Endothelial cell (in vitro differentiated cells): ENCODE results near the gene ABHD1. TPM values are rescaled to one million over a fixed set of nuclear protein-coding genes. Genes with fewer than 3 reads are reported as not detected.

Source experiments
- DNase-seq: peaks from one replicate; pipeline ENCODE4 v3.0.0; 2021; ENCODE audit warnings: low spot score
- H3K27ac Mint-ChIP-seq: one replicate; pipeline ENCODE4 v1.8.0; 2021; ENCODE audit warnings: mixed read lengths, inconsistent platforms; ENCODE audit not compliant: unreplicated experiment
- H3K27me3 Mint-ChIP-seq: one replicate; pipeline ENCODE4 v1.8.0; 2021; ENCODE audit warnings: mild to moderate bottlenecking, moderate library complexity, mixed read lengths, inconsistent platforms; ENCODE audit not compliant: unreplicated experiment
- H3K36me3 Mint-ChIP-seq: one replicate; pipeline ENCODE4 v1.8.0; 2021; ENCODE audit warnings: mild to moderate bottlenecking, low read depth, mixed read lengths, inconsistent platforms; ENCODE audit not compliant: unreplicated experiment
- H3K4me1 Mint-ChIP-seq: one replicate; pipeline ENCODE4 v1.8.0; 2021; ENCODE audit warnings: mild to moderate bottlenecking, mixed read lengths, inconsistent platforms; ENCODE audit not compliant: unreplicated experiment
- H3K4me3 Mint-ChIP-seq: one replicate; pipeline ENCODE4 v1.8.0; 2021; ENCODE audit warnings: mild to moderate bottlenecking, mixed read lengths, inconsistent platforms; ENCODE audit not compliant: unreplicated experiment
- H3K9me3 Mint-ChIP-seq: one replicate; pipeline ENCODE4 v1.8.0; 2021; ENCODE audit warnings: mixed read lengths, inconsistent platforms; ENCODE audit not compliant: unreplicated experiment
- CTCF ChIP-seq: fragments of 200-600 bp; sonication (generic); IDR thresholded peaks from one replicate; pipeline ENCODE4 v1.5.0; 2021; ENCODE audit warnings: antibody characterized with exemption; ENCODE audit not compliant: unreplicated experiment
- total RNA-seq: library from RNA; stranded (reverse); fragmentation: NEBNext Ultra II Directional; extraction: Animal tissue kit (Norgen Biotek cat#: 25700); gene quantifications from one replicate; pipeline ENCODE4 v1.2.1, GENCODE V29; 2021; ENCODE audit not compliant: unreplicated experiment

Gene ABHD1
- total RNA-seq, 1 donor from 2014 or later = 0.31 TPM

GRCh38 chr2:27122791-27123190, 824 bp upstream of the ABHD1 start:
- H3K9me3 Mint-ChIP-seq = no peaks in the 10 kb centered on the region
- TF ChIP-seq CTCF = no peak
- H3K4me3 Mint-ChIP-seq = peak overlapping the region; percentile 89
- H3K27me3 Mint-ChIP-seq = peaks cover 18% of the 10 kb centered on the region
- peaks cover 8% of the 10 kb centered on the region for H3K36me3 Mint-ChIP-seq
- H3K27ac Mint-ChIP-seq = no peak overlapping the region
- H3K4me1 Mint-ChIP-seq = peaks cover 11% of the 10 kb centered on the region
- no peak for DNase-seq

GRCh38 chr2:27125104-27125503, 1.5 kb downstream of the ABHD1 start:
- Mint-ChIP-seq H3K27ac (no peak overlapping the region), H3K4me1 (peaks cover 8% of the 10 kb centered on the region), H3K27me3 (peaks cover 9% of the 10 kb centered on the region), H3K9me3 (no peaks in the 10 kb centered on the region), H3K36me3 (peaks cover 14% of the 10 kb centered on the region), H3K4me3 (no peak overlapping the region)
- DNase-seq = no peak
- TF ChIP-seq CTCF = no peak

GRCh38 chr2:27126252-27126710, 2.7 kb downstream of the ABHD1 start:
- peaks cover 7% of the 10 kb centered on the region for H3K4me1 Mint-ChIP-seq
- H3K4me3 Mint-ChIP-seq = no peak overlapping the region
- DNase-seq = no peak
- H3K36me3 Mint-ChIP-seq = peaks cover 19% of the 10 kb centered on the region
- no peak for TF ChIP-seq CTCF
- no peaks in the 10 kb centered on the region for H3K9me3 Mint-ChIP-seq
- H3K27ac Mint-ChIP-seq = no peak overlapping the region
- peaks cover 11% of the 10 kb centered on the region for H3K27me3 Mint-ChIP-seq

GRCh38 chr2:27127883-27128667, 4.5 kb downstream of the ABHD1 start:
- Mint-ChIP-seq H3K27ac (no peak overlapping the region), H3K4me1 (peaks cover 9% of the 10 kb centered on the region), H3K36me3 (peaks cover 16% of the 10 kb centered on the region), H3K27me3 (peaks cover 8% of the 10 kb centered on the region), H3K4me3 (no peak overlapping the region), H3K9me3 (no peaks in the 10 kb centered on the region)
- TF ChIP-seq CTCF = no peak
- no peak for DNase-seq
